ENCODE results near the gene MRTFB. TPM values are rescaled to one million over a fixed set of nuclear protein-coding genes. Genes with fewer than 3 reads are reported as not detected.

Gene MRTFB
- total RNA-seq, 4 donors from 2014 or later: 37.8 to 82.7 (median 47.9) TPM

DNA sequence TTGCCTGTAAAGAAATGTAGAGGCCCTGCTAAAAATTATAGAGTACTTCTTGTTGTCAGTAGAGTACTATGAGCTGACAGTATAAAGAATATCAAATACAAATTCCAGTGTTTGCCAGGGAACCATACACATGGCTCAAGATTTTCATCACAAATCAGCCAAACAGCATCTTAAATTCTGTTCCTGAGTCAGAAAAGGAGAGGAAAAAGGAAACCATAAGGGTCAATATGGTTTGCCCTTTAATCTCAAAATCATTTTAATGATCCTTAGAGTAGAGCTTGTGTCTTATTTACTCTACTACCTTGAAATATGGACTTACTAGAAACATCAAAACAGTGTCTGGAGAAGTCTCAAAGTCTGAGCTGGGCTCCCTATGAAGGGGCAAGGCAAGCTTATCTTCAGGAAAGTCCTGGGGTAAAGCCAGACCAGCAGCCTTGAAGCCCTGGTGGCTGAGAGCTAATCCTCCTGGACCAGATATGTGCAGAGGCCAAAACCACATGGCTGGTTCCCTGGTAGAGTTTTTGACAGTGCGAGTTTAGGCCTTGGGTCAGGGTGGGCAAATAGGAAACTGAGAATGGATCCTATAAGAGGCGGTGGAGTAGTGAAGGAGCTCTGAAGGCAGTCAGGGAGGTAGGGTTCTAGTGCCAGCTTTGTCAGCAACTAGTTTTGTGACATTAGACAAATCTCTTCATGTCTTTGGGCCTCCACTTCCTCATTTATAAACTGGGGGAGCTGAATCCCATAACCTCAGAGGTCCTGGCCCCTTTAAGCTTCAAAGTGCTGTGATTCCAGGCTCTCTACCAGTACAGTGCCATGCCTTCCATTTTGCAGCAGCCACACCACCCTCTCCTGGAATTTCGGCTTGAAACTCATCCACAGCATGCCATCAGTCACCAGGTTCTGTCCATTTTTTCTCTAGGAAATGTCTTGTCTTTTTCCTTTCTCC is 38.9 kb downstream of the MRTFB start:
- no peak for TF ChIP-seq EP300 (IDR thresholded peaks at IDR 0.05; ENCODE audit: low read depth)
- TF ChIP-seq, protein P1, sequence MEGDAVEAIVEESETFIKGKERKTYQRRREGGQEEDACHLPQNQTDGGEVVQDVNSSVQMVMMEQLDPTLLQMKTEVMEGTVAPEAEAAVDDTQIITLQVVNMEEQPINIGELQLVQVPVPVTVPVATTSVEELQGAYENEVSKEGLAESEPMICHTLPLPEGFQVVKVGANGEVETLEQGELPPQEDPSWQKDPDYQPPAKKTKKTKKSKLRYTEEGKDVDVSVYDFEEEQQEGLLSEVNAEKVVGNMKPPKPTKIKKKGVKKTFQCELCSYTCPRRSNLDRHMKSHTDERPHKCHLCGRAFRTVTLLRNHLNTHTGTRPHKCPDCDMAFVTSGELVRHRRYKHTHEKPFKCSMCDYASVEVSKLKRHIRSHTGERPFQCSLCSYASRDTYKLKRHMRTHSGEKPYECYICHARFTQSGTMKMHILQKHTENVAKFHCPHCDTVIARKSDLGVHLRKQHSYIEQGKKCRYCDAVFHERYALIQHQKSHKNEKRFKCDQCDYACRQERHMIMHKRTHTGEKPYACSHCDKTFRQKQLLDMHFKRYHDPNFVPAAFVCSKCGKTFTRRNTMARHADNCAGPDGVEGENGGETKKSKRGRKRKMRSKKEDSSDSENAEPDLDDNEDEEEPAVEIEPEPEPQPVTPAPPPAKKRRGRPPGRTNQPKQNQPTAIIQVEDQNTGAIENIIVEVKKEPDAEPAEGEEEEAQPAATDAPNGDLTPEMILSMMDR (IDR thresholded peaks at IDR 0.05): no peak
- TF ChIP-seq POLR2AphosphoS5 (IDR thresholded peaks at IDR 0.05): no peak
- no peak for TF ChIP-seq POLR2A (IDR thresholded peaks at IDR 0.05)
- Histone ChIP-seq H3K27me3 (no peaks in the 10 kb centered on the region), H3K36me3 (no peaks in the 10 kb centered on the region), H3K4me3 (no peak overlapping the region), H3K27ac (peak overlapping the region in 3 of 4 donors; percentile 4 to 46 (median 4)), H3K9me3 (no peaks in the 10 kb centered on the region), H3K4me1 (peaks cover 18 to 69% (median 34%) of the 10 kb centered on the region in 4 donors)
- DNase-seq: no peak
- in situ Hi-C loops (cut with MboI; ENCODE audit: low pct_ligation_motif_present in 1 of 4, low pct_unique_long_range_greater_than_20kb in 1 of 4, low sequenced_read_pairs in 3 of 4) (no loop called here), intact Hi-C loops (cut with DNase I; ENCODE audit: low total_unique reads) (no loop called here)
- WGBS, 2 donors (ENCODE audit: low coverage in 1 of 2): 86 to 89% methylated on average over 1 to 3 of the region's 3 CpGs

- WGBS, 2 donors (ENCODE audit: low coverage in 1 of 2): 77 to 85% methylated on average over 6 of the region's 6 CpGs
- no peak for DNase-seq
- in situ Hi-C loops (cut with MboI; ENCODE audit: low pct_ligation_motif_present in 1 of 4, low pct_unique_long_range_greater_than_20kb in 1 of 4, low sequenced_read_pairs in 3 of 4) (no loop called here), intact Hi-C loops (cut with DNase I; ENCODE audit: low total_unique reads) (no loop called here)
- H3K4me3 ChIP-seq: no peak overlapping the region
- H3K4me1 ChIP-seq: peaks cover 18 to 62% (median 33%) of the 10 kb centered on the region in 4 donors
- H3K9me3 ChIP-seq: no peaks in the 10 kb centered on the region
- peak overlapping the region in 3 of 4 donors; percentile 4 to 46 (median 37) for H3K27ac ChIP-seq
- H3K36me3 ChIP-seq: no peaks in the 10 kb centered on the region
- H3K27me3 ChIP-seq: no peaks in the 10 kb centered on the region
- TF ChIP-seq, protein P1 (IDR thresholded peaks at IDR 0.05): no peak
- no peak for TF ChIP-seq POLR2AphosphoS5 (IDR thresholded peaks at IDR 0.05)
- TF ChIP-seq EP300 (IDR thresholded peaks at IDR 0.05; ENCODE audit: low read depth): no peak
- no peak for TF ChIP-seq POLR2A (IDR thresholded peaks at IDR 0.05)
These were observed 39.7 kb downstream of the MRTFB start for GRCh38 chr16:14110728-14111251.

DNA sequence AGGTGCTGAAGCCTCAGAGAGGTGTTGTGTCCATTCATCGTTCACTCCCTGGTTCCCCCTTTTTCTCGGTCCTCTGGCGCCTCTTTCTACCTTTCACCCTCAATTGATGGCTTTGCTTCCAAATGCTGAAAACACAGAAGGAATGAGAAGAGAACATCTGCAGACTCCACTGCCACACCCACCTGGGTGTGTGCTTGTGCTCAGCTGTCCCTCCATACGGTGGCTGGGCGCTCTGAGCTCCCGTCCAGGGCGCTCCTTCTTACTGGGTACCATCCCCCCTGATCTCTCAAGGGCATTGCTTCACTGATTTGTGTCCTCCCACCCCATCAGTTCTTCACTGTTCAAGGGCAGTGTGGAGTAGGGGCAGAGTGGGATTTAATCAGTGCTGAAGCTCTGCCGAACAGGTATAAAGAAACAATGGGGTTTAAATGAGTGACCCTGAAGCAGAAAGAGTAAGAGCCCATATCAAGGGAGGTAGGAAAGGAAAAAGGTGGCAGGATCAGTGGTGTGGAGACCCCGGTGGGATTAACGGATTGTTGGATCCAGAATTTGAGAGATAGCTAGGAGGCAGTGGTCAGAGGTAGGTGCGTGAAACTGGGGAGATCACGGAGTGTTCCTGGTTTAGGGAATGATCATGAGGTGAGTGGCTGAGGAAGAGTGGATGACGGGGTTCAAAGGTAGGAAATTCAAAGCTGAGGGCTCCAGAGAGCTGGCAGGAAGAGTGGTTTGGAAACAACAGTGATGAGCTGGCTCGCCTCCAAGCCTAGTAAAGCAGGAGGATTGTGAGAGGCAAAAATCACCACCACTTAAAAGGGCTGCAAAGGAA is 40.8 kb downstream of the MRTFB start:
- no peaks in the 10 kb centered on the region for H3K9me3 ChIP-seq
- H3K27ac ChIP-seq: peak overlapping the region; percentile 27 to 49 (median 42)
- in situ Hi-C loops (cut with MboI; ENCODE audit: low pct_ligation_motif_present in 1 of 4, low pct_unique_long_range_greater_than_20kb in 1 of 4, low sequenced_read_pairs in 3 of 4): no loop called here
- no peak for TF ChIP-seq EP300 (IDR thresholded peaks at IDR 0.05; ENCODE audit: low read depth)
- no peak for TF ChIP-seq POLR2AphosphoS5 (IDR thresholded peaks at IDR 0.05)
- no peak for TF ChIP-seq POLR2A (IDR thresholded peaks at IDR 0.05)
- TF ChIP-seq, protein P1 (IDR thresholded peaks at IDR 0.05): no peak
- peak; percentile 71 for DNase-seq
- intact Hi-C loops (cut with DNase I; ENCODE audit: low total_unique reads): no loop called here
- 57 to 77% methylated on average over 3 to 14 of the region's 14 CpGs for WGBS, 2 donors (ENCODE audit: low coverage in 1 of 2)
- H3K4me3 ChIP-seq: no peak overlapping the region
- H3K4me1 ChIP-seq: peaks cover 18 to 54% (median 30%) of the 10 kb centered on the region in 4 donors
- H3K27me3 ChIP-seq: no peaks in the 10 kb centered on the region
- H3K36me3 ChIP-seq: no peaks in the 10 kb centered on the region

DNA sequence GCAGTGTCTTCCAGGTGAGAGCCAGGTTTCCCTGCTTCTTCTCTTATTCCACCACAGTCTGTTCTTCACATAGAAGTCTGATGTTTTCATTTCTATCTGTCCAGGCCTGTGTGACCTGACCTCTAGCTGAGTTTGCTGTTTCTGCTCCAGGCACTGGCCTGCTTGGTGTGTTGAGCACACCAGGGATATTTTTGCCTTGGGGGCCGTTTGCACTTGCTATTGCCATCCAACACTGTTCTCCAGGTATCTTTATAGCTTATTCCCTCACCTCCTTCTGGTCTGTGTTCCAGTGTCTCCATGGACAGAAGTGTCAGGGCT is 41.4 kb downstream of the MRTFB start:
- H3K36me3 ChIP-seq: no peaks in the 10 kb centered on the region
- H3K27me3 ChIP-seq: no peaks in the 10 kb centered on the region
- H3K9me3 ChIP-seq: no peaks in the 10 kb centered on the region
- no peak for DNase-seq
- intact Hi-C loops (cut with DNase I; ENCODE audit: low total_unique reads) (no loop called here), in situ Hi-C loops (cut with MboI; ENCODE audit: low pct_ligation_motif_present in 1 of 4, low pct_unique_long_range_greater_than_20kb in 1 of 4, low sequenced_read_pairs in 3 of 4) (no loop called here)
- H3K4me3 ChIP-seq: no peak overlapping the region
- TF ChIP-seq POLR2A (IDR thresholded peaks at IDR 0.05) (no peak), POLR2AphosphoS5 (IDR thresholded peaks at IDR 0.05) (no peak), EP300 (IDR thresholded peaks at IDR 0.05; ENCODE audit: low read depth) (no peak)
- TF ChIP-seq, protein P1 (IDR thresholded peaks at IDR 0.05): no peak
- peaks cover 18 to 54% (median 30%) of the 10 kb centered on the region in 4 donors for H3K4me1 ChIP-seq
- 14 to 33% methylated on average over 1 of the region's 1 CpG for WGBS, 2 donors (ENCODE audit: low coverage in 1 of 2)
- peak overlapping the region in 3 of 4 donors; percentile 21 to 49 (median 46) for H3K27ac ChIP-seq
